Measurements from ENCODE around the gene UNC13B.

DNA sequence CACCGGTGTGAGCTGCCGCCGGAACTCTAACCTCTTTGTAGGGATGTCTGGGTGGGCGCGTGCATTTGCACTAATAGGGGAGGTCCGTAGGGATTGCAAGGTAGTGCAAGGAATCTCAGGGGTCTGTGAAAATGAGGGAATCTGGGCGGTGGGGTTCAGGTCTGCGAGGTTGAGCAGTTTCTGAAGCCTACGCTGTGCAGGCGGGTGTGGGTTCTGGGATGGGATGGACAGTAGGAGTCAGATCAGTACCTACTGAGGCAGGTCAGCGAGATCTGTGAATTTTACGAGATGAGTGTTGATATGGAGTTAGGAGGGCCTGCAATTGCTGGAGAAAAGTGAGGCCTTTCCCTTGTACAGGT lies 45.3 kb upstream of the UNC13B start:
- TF ChIP-seq, protein P1, sequence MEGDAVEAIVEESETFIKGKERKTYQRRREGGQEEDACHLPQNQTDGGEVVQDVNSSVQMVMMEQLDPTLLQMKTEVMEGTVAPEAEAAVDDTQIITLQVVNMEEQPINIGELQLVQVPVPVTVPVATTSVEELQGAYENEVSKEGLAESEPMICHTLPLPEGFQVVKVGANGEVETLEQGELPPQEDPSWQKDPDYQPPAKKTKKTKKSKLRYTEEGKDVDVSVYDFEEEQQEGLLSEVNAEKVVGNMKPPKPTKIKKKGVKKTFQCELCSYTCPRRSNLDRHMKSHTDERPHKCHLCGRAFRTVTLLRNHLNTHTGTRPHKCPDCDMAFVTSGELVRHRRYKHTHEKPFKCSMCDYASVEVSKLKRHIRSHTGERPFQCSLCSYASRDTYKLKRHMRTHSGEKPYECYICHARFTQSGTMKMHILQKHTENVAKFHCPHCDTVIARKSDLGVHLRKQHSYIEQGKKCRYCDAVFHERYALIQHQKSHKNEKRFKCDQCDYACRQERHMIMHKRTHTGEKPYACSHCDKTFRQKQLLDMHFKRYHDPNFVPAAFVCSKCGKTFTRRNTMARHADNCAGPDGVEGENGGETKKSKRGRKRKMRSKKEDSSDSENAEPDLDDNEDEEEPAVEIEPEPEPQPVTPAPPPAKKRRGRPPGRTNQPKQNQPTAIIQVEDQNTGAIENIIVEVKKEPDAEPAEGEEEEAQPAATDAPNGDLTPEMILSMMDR (IDR thresholded peaks at IDR 0.05; ENCODE audit: extremely low read depth in 1 of 2, insufficient read depth in 1 of 2, low read depth in 1 of 2, low read length in 2 of 2), result no peak
- no peak for TF ChIP-seq EZH2 (IDR thresholded peaks at IDR 0.05; ENCODE audit: borderline replicate concordance, low read depth, low read length, severe bottlenecking)
- TF ChIP-seq, protein P2, sequence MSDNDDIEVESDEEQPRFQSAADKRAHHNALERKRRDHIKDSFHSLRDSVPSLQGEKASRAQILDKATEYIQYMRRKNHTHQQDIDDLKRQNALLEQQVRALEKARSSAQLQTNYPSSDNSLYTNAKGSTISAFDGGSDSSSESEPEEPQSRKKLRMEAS (IDR thresholded peaks at IDR 0.05; ENCODE audit: insufficient read depth, insufficient read length), result no peak
- TF ChIP-seq POLR2AphosphoS5 (IDR thresholded peaks at IDR 0.05; ENCODE audit: insufficient read depth, low read depth, low read length), result no peak
- no peak for TF ChIP-seq POLR2A (IDR thresholded peaks at IDR 0.05; ENCODE audit: low read depth, low read length)
- TF ChIP-seq JUN (IDR thresholded peaks at IDR 0.05; ENCODE audit: borderline replicate concordance, insufficient read depth, insufficient read length, low read depth), result no peak
- no peak for TF ChIP-seq FOS (IDR thresholded peaks at IDR 0.05; ENCODE audit: borderline replicate concordance, insufficient read depth, low read length)
- no peak for TF ChIP-seq MYC (IDR thresholded peaks at IDR 0.05; ENCODE audit: low read depth, low read length)

Data from endothelial cell of umbilical vein (primary cell).